Ishikawa (cell line): ENCODE measurements around the gene MPZ.

ENCODE experiments used
- CEBPB ChIP-seq: IDR thresholded peaks from 2 replicates; pipeline ENCODE4 v1.6.1; 2012
- CREB1 ChIP-seq: IDR thresholded peaks from 2 replicates; pipeline ENCODE4 v1.6.1; 2012; ENCODE audit warnings: low read depth
- EGR1 ChIP-seq: IDR thresholded peaks from 2 replicates; pipeline ENCODE4 v1.6.1; 2012
- EP300 ChIP-seq: IDR thresholded peaks from 2 replicates; pipeline ENCODE4 v1.6.1; 2012; ENCODE audit warnings: borderline replicate concordance
- FOXM1 ChIP-seq: IDR thresholded peaks from 2 replicates; pipeline ENCODE4 v1.6.1; 2012; ENCODE audit warnings: low read depth, borderline replicate concordance
- NFIC ChIP-seq: IDR thresholded peaks from 2 replicates; pipeline ENCODE4 v1.6.1; 2012
- RAD21 ChIP-seq: IDR thresholded peaks from 2 replicates; pipeline ENCODE4 v1.6.1; 2012; ENCODE audit warnings: low read depth
- TAF1 ChIP-seq: IDR thresholded peaks from 2 replicates; pipeline ENCODE4 v1.6.1; 2012; ENCODE audit warnings: low read depth, mild to moderate bottlenecking
- TCF12 ChIP-seq: IDR thresholded peaks from 2 replicates; pipeline ENCODE4 v1.6.1; 2012; ENCODE audit warnings: low read depth
- TEAD4 ChIP-seq: IDR thresholded peaks from 2 replicates; pipeline ENCODE4 v1.6.1; 2012
- YY1 ChIP-seq: IDR thresholded peaks from 2 replicates; pipeline ENCODE4 v1.6.1; 2012; ENCODE audit warnings: low read depth
- ZBTB7A ChIP-seq: IDR thresholded peaks from 2 replicates; pipeline ENCODE4 v1.6.1; 2012; ENCODE audit warnings: low read depth
- TF ChIP-seq, protein P1 (sequence below): IDR thresholded peaks from 2 replicates; pipeline ENCODE4 v1.6.1; 2012
- TF ChIP-seq, protein P2 (sequence below): IDR thresholded peaks from 2 replicates; pipeline ENCODE4 v1.6.1; 2012; ENCODE audit warnings: low read depth, mild to moderate bottlenecking
- TF ChIP-seq, protein P3 (sequence below): IDR thresholded peaks from 2 replicates; pipeline ENCODE4 v1.6.1; 2012

The MPZ gene

DNA sequence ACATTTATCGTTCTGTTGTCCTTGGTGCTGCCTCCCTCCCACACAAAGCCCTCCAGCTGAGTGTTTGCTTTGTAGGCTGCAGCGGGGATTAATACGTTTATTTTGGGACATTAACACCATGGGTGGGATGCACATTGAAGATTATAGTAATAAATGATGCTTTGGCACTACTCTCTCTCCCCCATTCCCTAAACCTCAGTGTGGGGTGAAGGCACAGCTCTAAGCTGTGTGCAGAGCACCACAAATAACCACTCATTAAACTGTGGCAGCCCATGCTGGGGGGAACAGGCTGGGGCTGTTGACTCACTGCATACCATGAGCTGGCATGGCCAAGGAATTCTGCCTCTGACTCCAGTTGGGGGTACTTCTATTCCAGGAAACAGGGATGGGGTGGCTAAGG is 43.6 kb downstream of the MPZ start:
- TF ChIP-seq, protein P1, sequence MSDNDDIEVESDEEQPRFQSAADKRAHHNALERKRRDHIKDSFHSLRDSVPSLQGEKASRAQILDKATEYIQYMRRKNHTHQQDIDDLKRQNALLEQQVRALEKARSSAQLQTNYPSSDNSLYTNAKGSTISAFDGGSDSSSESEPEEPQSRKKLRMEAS: no peak
- no peak for TF ChIP-seq NFIC
- 0 out of 2 replicates have a peak, but pooled peaks have one; percentile 13 for TF ChIP-seq TEAD4
- no peak for TF ChIP-seq FOXM1

DNA sequence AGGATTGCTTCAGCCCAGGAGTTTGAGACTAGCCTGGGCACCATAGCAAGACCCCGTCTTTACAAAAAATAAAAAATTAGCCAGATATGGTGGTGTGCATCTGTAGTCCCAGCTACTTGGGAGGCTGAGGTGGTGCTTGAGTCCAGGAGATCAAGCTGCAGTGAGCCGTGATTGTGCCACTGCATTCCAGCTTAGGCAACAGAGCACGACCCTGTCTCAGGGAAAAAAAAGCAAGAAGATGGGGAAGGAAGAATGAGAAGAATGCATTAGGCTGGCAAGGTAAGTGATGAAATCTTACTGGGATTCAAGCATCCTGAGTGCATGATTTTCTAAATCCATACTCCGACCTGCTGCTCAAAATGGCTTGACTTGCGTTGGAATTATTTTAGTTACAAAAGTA is 44.5 kb downstream of the MPZ start:
- TF ChIP-seq CREB1 (no peak), YY1 (no peak), TEAD4 (no peak), NFIC (no peak), ZBTB7A (no peak), TAF1 (no peak), EP300 (no peak), FOXM1 (no peak)
- TF ChIP-seq, protein P1: no peak
- TF ChIP-seq, protein P2, sequence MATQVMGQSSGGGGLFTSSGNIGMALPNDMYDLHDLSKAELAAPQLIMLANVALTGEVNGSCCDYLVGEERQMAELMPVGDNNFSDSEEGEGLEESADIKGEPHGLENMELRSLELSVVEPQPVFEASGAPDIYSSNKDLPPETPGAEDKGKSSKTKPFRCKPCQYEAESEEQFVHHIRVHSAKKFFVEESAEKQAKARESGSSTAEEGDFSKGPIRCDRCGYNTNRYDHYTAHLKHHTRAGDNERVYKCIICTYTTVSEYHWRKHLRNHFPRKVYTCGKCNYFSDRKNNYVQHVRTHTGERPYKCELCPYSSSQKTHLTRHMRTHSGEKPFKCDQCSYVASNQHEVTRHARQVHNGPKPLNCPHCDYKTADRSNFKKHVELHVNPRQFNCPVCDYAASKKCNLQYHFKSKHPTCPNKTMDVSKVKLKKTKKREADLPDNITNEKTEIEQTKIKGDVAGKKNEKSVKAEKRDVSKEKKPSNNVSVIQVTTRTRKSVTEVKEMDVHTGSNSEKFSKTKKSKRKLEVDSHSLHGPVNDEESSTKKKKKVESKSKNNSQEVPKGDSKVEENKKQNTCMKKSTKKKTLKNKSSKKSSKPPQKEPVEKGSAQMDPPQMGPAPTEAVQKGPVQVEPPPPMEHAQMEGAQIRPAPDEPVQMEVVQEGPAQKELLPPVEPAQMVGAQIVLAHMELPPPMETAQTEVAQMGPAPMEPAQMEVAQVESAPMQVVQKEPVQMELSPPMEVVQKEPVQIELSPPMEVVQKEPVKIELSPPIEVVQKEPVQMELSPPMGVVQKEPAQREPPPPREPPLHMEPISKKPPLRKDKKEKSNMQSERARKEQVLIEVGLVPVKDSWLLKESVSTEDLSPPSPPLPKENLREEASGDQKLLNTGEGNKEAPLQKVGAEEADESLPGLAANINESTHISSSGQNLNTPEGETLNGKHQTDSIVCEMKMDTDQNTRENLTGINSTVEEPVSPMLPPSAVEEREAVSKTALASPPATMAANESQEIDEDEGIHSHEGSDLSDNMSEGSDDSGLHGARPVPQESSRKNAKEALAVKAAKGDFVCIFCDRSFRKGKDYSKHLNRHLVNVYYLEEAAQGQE: no peak
- TF ChIP-seq, protein P3, sequence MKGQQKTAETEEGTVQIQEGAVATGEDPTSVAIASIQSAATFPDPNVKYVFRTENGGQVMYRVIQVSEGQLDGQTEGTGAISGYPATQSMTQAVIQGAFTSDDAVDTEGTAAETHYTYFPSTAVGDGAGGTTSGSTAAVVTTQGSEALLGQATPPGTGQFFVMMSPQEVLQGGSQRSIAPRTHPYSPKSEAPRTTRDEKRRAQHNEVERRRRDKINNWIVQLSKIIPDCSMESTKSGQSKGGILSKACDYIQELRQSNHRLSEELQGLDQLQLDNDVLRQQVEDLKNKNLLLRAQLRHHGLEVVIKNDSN: no peak

DNA sequence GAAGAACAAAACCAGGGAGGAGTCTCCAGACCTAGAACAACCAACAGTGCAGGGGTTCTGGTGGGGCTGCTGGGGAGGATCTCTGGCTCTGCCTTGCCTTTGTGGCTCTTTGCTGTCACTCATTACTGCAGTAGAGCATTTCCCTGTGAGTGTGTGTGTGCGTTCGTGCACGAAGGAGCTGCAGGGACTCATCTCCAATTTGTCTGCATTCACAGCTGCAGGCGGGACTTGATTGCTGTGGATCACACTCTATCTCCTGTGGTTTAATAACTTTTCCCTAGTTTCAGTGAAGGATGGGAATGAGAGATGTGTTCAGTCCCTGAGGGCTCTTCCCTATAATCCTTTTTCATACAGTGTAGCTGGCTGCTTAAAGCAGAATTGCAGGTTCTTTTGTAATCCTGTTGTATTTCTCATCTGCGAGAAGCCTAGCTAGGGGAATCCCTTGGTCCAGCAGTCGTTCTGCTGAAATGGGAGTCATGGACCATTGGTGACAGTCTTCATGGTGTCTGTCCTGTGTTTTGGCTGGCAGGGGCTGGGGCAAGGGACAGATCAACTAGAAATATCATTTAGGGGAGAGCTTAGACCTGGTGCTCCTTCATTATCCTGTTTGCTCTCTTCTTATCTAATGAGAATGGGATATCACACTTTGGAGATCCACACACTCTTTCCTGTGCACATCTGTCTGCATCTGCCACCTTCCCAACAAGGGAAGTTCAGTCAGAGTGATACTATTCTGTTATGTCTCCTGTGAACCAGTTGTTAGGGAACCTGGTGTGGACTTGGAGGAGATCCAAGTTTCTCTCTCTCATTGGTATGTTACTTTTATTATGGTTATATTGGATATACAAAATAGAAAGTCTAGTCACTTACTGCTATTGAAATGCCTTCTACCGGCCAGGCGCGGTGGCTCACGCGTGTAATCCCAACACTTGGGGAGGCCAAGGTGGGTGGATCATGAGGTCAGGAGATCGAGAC is 48.2 kb downstream of the MPZ start:
- TF ChIP-seq TAF1: no peak
- TF ChIP-seq, protein P3: no peak
- TF ChIP-seq, protein P2: peak; percentile 59

DNA sequence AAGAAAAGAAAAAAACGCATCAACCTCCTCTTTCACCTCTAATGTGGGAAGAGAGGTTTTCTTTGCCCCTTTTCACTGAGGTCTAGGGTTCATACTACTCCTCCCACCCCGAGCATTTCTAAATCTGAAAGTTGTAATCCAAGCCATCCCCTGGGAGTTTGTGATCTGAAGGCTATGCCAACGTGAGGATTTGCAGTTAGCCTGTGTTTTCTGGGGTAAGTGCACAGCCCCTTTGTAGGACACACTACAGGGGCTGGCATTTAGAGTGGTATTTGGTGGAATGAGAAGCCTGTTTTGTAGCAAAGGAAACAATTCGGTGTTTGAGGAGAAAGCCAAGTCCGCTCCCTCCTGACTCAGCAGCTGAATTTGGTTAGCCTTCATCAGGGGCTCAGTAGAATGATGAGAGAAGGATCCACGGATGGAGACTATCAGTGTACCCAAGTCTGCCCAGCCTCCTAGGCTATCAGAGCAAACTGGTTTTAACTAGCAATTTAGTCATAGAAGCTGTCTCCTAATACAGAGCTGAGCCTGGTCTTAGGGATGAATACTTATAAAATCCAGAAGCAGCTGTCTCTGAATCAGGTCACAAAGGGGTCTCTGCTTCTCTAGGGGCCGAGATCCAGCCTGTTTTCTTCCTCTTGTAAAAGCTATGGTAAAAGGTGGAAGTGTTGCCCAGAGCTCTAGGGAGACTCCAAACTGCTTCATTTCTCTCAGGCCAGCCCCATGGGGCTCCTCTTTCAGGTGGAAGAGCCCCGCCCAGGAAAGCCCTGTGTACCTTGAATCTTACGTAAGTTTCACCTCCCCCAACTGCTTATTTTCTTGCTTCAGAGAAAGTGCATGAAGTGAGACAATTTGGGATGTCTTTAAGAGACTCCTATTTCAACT is 49.1 kb downstream of the MPZ start:
- TF ChIP-seq YY1 (no peak), ZBTB7A (no peak), CEBPB (peak; percentile 50; the same call in 1 of the 2 replicates)

DNA sequence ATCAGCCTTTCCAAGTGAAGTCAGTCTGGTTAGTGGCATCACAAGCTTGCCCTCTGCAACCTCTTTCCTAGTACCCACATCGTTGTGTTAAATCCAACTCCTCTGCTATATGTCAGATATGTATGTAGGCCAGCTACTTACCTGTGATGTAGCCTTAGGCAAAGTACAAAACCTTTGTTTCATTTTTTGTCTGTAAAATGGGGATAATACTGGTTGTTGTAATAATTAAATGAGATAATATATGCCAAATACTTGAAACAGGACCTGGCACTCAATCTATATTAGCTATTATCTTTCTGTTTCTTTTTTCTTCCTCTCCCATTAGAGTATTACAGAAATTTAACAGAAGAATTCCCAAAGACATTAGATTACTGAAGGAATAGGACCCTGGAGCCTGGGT is 50.0 kb downstream of the MPZ start:
- TF ChIP-seq NFIC (no peak), TEAD4 (no peak), RAD21 (no peak), CEBPB (no peak), YY1 (no peak), EGR1 (no peak), TCF12 (no peak)
- TF ChIP-seq, protein P1: no peak

DNA sequence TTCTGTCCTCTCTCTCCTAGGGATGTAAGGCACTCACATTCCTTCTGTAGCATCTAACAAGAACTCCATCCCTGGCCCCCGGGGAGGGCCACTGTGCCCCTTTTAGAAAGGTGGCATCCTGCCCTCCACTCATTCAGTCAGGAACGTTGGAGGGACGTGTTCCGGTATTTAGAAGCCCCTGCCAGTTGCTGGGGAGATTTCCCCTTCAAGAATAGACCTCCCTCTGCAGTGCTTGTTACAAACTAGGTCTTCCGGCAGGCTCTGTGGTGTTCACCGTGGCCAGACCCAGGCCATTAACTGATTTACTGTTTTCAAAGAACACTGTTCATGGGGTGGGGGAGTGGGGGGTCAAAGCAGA is 50.4 kb downstream of the MPZ start:
- TF ChIP-seq CREB1: no peak
- TF ChIP-seq EGR1: no peak
- TF ChIP-seq RAD21: no peak
- no peak for TF ChIP-seq TAF1
- TF ChIP-seq, protein P3: no peak
- no peak for TF ChIP-seq NFIC
- no peak for TF ChIP-seq EP300
- TF ChIP-seq, protein P2: no peak
- TF ChIP-seq, protein P1: no peak
- TF ChIP-seq FOXM1: no peak
- TF ChIP-seq ZBTB7A: no peak
- no peak for TF ChIP-seq CEBPB
- no peak for TF ChIP-seq YY1
- TF ChIP-seq TCF12: no peak
- TF ChIP-seq TEAD4: no peak
